SU-DHL-6 (cell line): Measurements from ENCODE around the gene SDK1.

Experiments used
- EZH2phosphoT487 ChIP-seq: fragments of 200-600 bp; sonication (generic), shearing (Covaris generic); conservative IDR thresholded peaks from 2 replicates; pipeline ENCODE4 v1.6.1; 2018; ENCODE audit warnings: mild to moderate bottlenecking, antibody characterized with exemption, low read length, moderate library complexity, mixed read lengths
- TF ChIP-seq, protein P1 (sequence below): fragments of 200-600 bp; sonication (generic); IDR thresholded peaks from one replicate; pipeline ENCODE4 v1.5.1; 2017; ENCODE audit warnings: antibody characterized with exemption, mild to moderate bottlenecking, low read length, moderate library complexity; ENCODE audit not compliant: insufficient read depth, poor library complexity, severe bottlenecking

DNA sequence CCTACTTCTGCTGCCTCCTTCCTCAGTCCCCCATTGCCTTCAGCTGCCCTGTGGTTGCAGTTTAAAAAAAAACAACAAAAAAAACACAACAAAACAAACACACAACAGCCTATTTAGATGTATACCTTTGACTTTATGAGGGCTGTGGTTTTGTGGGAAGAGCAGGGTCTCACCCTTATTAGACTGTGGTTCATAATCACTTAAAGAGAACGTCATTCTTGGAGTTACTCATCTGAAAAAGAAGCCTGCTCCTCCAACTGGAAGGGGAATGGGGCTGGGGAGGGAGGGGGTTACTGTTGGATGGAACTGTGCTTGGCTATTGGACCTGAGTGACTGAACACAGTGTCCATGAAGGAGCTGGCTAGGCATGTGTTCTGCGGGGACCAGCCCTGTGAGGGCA, 48.1 kb downstream of the SDK1 start:
- TF ChIP-seq, protein P1, sequence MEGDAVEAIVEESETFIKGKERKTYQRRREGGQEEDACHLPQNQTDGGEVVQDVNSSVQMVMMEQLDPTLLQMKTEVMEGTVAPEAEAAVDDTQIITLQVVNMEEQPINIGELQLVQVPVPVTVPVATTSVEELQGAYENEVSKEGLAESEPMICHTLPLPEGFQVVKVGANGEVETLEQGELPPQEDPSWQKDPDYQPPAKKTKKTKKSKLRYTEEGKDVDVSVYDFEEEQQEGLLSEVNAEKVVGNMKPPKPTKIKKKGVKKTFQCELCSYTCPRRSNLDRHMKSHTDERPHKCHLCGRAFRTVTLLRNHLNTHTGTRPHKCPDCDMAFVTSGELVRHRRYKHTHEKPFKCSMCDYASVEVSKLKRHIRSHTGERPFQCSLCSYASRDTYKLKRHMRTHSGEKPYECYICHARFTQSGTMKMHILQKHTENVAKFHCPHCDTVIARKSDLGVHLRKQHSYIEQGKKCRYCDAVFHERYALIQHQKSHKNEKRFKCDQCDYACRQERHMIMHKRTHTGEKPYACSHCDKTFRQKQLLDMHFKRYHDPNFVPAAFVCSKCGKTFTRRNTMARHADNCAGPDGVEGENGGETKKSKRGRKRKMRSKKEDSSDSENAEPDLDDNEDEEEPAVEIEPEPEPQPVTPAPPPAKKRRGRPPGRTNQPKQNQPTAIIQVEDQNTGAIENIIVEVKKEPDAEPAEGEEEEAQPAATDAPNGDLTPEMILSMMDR = no peak
- no peak for TF ChIP-seq EZH2phosphoT487
